ENCODE data around the gene STX3.
"Not testable (repeated sequence)": the region's sequence is repeated elsewhere in the genome, so short reads cannot be mapped to it uniquely, and the experiment has no call there.

The STX3 gene

DNA sequence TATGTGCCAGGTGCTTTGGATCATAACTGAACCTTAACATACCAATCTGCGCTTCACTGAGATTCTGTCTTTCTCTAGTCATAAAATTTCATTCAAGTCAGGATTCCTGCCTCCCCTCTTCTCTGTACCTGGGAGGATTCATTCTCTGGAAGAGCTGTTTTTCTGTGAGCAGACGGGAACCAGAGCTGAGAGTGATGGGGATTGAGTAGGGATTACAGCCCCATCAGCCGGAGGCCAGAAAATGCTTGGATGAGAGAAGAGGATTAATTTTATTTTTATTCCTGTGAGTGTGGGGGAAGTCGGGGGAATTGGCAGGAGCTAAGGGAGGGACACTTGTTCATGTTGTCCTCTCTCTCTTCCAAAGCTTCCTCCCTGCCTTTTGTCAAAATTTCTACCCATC lies 4.7 kb downstream of the STX3 start:
- DNase-seq: no peak

DNA sequence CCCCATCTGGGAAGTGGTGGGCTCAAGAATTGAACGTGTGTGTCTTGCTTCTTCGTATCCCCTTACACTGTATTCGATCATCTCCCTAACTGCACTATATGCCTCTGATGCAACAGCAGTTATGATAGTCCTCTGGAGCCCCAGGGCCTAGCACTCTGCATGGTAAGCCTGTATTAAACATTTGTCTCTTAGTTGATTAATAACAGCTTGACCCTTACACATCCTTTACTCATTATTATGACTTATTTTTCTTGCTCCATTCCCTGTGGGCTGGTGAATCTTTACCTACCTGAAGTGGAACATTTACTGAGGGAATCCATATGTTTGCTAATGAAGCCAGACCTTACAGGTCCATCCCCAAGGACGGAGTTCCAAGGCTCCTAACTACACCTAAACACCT lies 5.6 kb downstream of the STX3 start:
- no peak for DNase-seq

GRCh38 chr11:59761993-59762392 lies 6.8 kb downstream of the STX3 start:
- no peak for DNase-seq

- no peak for DNase-seq
Measured at GRCh38 chr11:59765068-59765735, 10.0 kb downstream of the STX3 start.

DNA sequence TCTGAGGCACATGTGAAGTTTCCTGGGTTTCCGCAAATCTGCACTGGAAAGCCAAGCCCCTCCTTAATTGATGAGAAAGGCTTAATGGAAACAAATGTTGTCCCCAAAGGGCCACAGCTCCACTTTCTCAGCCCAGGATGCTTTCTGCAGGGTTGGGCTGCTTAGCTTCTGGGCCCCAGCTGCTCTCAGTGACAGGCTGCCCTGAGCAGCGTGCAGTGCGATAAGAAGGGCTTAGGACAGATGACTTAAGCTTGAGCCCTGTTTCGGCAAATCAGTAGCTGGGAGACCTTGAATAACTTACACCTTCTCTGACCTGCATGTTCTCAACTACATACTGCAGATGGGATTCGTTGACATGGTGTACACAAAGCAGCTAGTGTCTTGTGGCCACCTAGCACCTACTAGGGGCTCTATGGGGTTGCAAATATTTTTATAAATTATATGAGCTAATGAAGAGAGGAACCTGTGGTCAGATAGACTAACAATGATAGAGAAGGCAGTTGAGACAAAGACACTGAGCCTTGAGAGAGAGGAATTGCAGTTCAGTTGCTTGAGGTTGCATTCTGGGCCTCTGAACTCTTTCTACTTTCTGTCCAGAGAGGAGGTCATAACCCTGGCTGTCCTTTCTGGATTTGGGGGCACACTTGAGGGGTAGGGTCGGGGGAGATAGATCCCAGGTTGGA lies 11.5 kb downstream of the STX3 start:
- DNase-seq: no peak

GRCh38 chr11:59767225-59767611 lies 12.0 kb downstream of the STX3 start:
- no peak for DNase-seq

- no peak for DNase-seq
Measured at GRCh38 chr11:59769111-59769510, 13.9 kb downstream of the STX3 start.

- no peak for DNase-seq
Measured at GRCh38 chr11:59769828-59770227, 14.7 kb downstream of the STX3 start.

GRCh38 chr11:59770319-59770718 lies 15.1 kb downstream of the STX3 start:
- no peak for DNase-seq

- DNase-seq: no peak
Measured at GRCh38 chr11:59770869-59771268, 15.7 kb downstream of the STX3 start.

GRCh38 chr11:59771605-59772004 lies 16.4 kb downstream of the STX3 start:
- no peak for DNase-seq

GRCh38 chr11:59773083-59773440 lies 17.9 kb downstream of the STX3 start:
- DNase-seq: no peak

DNA sequence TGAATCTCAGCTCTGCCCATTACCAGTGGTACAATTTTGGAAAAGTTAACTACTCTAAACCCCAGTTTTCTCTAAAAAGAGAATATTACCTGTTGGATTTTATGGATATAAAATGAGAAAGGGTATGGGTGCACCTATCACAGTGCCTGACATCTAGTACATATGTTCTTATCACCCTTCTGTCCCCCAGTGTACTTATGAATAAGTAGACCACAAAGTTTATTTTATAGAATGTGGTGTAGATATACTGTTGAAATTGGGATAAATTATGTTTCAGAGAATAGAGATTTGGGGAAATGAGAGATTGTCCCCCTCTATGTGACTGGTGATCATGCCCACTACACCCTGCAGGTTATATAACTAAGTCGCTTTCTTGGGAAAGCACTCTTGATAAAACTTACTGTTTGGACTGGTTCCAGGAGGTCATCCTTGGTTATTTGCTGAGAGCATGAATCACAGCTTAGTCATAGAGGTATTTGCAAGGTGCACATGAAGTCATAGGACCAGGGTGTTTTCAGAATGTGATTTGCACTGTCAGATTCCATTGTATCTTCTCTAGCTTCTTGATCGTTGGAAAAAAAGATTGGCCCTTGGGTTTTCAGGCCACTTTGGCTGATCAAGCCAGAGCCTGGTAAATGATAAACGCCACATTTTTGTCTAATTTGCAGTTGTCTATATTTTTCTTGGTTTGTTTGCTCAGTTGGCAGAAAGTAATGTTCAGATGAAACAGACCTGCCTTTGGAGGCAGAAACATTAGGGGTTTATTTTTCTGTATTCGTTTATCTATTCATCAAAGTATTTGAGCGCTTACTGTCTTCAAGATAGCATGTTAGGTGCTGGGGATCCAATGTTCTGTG lies 21.3 kb downstream of the STX3 start:
- DNase-seq: no peak

- DNase-seq: no peak
Measured at GRCh38 chr11:59777104-59777503, 21.9 kb downstream of the STX3 start.

- DNase-seq: no peak
Measured at GRCh38 chr11:59778122-59778521, 22.9 kb downstream of the STX3 start.

- no peak for DNase-seq
Measured at GRCh38 chr11:59779487-59779886, 24.3 kb downstream of the STX3 start.

GRCh38 chr11:59782080-59782479 lies 26.9 kb downstream of the STX3 start:
- DNase-seq: no peak

DNA sequence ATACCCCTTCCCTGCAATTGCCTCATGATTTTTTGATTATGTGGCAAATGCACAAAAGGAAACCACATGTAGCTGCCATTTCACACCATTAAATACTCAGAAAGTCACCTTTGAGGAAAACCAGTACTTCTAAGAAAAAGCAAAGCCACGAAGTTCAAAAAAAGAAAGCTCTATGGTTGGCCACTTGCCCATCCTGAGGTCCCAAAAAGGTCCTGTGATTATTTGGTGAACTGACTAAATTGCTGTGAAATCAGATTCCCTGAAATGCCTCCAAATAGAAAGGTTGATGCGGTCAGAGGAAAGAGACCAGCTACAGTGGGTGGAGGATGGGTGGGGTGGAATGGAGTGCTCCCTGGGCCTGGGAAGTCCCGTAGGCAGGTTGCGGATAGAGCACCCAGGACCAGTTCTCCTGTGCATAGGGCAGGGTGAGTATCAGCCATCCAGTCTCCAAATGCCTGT lies 28.5 kb downstream of the STX3 start:
- DNase-seq: no peak

DNA sequence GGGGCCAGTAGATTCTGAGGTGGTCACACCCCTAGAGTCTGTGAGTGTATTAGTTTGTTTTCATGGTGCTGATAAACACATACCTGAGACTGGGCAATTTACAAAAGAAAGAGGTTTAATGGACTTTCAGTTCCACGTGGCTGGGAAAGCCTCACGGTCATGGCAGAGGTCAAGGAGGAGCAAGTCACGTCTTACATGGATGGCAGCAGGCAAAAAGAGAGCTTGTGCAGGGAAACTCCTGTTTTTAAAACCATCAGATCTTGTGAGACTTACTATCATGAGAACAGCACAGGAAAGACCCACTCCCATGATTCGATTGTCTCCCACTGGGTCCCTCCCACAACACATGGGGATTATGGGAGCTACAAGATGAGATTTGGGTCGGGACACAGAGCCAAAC lies 29.3 kb downstream of the STX3 start:
- DNase-seq: not testable (repeated sequence)

GRCh38 chr11:59785818-59786217 lies 30.6 kb downstream of the STX3 start:
- DNase-seq: no peak

DNA sequence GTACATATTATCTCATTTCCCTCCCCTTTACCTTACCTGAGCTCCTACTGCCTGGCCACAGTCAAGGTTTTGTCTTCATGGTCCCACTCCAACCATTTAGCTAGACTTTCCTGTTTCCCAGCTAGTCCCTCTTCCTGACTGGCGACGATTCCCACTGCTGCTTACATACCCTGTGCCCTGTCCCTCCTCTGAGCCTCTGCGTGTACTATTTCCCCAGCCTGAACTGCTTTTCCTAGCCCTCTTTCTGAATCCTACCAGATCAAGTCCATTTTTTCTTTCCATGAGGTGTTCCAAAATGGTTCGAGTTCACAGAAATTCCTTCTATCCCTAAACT lies 32.0 kb downstream of the STX3 start:
- no peak for DNase-seq

DNA sequence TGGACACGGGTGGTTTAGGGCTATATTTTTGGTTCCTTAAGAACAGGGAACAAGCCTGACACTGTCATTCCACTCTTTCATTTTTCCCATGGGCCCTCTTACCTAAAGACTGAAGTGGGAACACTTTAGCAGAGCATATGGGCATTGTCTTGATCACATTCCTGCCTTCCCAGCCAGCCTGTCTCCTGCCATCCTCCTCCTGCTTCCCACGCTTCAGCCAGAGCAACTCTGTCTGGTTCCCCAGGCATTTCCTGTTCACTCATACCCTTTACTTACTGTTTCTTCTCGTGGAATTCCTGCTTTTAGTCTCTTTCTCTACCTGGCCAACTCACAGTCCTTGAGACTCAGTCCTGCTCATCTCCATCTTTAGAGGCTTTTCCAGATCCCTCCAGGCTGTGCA lies 32.6 kb downstream of the STX3 start:
- no peak for DNase-seq

GRCh38 chr11:59791639-59792038 lies 36.5 kb downstream of the STX3 start:
- DNase-seq: no peak

DNA sequence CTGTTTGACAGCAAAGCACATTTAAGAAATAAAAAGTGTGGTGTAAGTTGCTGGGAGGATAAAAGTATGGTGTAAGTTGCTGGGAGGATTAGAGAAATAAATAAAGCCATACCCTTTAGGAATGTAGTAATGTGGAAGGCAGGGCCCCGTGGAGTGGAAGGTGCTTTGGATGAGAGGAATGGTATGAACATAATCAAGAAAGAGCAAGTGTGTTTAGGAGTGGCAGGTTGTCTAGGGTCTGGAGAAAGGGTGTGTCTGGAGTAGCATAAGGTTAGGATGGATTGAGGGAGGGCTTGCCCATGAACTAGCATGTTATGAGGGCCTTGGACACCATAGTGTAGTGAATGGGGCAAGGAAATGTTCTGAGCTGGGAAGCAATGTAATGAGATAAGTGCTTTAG lies 37.3 kb downstream of the STX3 start:
- no peak for DNase-seq
